ENCODE measurements around the gene FLNA. TPM values are rescaled to one million over a fixed set of nuclear protein-coding genes. Genes with fewer than 3 reads are reported as not detected.

Gene FLNA
- total RNA-seq, 4 donors from 2014 or later, result 462 to 1,045 (median 723) TPM

DNA sequence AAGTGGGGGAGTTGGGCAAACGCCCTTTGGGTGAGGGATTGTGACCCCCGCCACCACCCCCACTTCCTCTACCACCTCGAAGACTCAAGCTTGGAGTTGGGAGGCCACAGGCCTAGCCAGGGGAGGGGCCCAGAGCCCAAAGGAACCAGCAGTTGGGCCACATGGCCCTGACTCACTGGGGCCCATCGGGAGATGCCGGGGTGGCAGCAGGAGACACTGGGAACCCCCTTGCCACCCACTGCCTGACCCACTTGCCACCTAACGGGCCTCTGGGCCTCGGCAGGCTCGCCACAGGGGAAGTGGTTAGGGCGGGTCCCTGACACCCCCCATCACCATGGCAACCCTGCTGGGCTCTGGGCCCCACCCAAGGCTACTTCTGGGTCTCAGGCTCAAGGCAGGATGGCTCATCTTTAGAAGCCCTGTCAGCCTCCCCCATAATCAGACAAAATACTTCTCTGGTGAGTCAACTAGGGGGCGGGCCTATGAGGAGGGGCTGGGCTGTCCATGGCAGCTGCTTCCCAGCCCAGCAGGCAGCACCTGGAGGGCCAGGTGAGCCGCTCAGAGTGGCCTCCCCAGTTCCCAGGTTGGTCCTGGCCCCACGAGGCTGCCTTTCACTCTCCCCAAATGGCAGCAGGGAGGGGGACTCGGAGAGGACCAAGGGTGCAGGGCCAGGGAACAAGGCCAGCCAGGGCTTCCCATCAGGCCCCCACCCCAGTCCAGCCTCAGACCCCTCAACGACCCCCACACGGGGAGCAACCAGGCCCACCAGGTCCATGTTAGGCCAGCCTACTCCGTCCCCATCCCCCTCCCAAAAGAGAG, 5.6 kb downstream of the FLNA start:
- TF ChIP-seq, protein P1, sequence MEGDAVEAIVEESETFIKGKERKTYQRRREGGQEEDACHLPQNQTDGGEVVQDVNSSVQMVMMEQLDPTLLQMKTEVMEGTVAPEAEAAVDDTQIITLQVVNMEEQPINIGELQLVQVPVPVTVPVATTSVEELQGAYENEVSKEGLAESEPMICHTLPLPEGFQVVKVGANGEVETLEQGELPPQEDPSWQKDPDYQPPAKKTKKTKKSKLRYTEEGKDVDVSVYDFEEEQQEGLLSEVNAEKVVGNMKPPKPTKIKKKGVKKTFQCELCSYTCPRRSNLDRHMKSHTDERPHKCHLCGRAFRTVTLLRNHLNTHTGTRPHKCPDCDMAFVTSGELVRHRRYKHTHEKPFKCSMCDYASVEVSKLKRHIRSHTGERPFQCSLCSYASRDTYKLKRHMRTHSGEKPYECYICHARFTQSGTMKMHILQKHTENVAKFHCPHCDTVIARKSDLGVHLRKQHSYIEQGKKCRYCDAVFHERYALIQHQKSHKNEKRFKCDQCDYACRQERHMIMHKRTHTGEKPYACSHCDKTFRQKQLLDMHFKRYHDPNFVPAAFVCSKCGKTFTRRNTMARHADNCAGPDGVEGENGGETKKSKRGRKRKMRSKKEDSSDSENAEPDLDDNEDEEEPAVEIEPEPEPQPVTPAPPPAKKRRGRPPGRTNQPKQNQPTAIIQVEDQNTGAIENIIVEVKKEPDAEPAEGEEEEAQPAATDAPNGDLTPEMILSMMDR (IDR thresholded peaks at IDR 0.05; ENCODE audit: low read depth), result no peak

DNA sequence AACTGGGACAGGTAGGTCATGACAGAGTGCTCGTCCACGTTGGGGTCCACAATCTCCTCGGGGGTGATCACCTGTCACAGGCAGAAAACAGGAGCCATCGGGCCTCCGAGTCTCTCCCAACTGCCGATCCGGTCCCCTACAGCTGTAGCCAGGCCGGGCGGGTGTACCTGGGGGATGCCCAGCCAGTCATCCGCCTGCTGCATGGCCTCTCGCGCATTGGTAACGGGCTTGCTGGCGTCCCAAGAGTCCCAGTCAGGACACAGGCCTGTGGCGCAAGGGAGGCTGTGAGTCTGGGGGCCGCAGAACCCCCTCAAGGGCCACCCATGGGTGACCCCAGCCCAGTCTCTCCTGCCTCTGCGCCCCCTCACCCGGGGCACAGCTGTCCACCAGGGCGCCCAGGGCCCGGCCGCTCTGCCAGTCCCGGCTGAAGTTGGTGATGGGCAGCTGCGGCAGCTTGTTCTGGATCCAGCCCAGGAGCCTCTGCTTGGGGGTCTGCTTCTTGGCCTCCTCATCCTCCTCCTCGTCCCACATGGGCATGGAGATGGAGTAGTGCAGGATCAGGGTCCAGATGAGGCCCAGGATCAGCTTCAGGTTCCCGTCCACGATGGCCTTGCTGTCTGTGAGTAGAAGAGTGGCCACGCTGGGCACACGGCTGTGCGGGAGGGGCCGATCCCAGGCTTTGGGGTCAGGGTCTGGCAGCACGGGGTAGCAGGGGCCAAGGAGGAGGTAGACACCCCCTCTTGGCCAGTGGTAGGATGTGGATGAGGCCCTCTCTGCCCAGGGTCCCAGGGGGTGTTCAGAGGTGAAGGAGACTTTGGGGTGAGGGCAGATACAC, 6.7 kb downstream of the FLNA start:
- TF ChIP-seq, protein P1 (IDR thresholded peaks at IDR 0.05; ENCODE audit: low read depth), result no peak

DNA sequence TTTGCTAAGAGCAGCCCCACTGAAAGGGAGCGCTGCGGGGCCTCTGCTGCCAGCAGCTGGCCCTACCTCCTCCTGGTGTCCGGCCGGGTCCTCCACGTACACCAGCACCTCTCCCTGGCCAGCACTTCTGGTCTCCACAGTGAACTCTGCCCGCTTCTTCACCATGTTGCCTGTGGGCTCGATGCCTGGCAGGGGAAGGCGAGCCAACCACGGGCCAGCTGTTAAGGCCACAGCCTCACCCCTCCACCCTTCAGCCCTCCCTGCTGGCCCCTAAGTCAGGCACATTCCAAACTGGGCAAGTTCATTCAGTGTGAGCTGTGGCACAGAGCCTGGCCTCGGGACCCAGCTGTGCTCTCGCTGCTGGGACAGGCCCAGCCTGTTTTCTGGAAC, 7.8 kb downstream of the FLNA start:
- TF ChIP-seq, protein P1 (IDR thresholded peaks at IDR 0.05; ENCODE audit: low read depth), result no peak

DNA sequence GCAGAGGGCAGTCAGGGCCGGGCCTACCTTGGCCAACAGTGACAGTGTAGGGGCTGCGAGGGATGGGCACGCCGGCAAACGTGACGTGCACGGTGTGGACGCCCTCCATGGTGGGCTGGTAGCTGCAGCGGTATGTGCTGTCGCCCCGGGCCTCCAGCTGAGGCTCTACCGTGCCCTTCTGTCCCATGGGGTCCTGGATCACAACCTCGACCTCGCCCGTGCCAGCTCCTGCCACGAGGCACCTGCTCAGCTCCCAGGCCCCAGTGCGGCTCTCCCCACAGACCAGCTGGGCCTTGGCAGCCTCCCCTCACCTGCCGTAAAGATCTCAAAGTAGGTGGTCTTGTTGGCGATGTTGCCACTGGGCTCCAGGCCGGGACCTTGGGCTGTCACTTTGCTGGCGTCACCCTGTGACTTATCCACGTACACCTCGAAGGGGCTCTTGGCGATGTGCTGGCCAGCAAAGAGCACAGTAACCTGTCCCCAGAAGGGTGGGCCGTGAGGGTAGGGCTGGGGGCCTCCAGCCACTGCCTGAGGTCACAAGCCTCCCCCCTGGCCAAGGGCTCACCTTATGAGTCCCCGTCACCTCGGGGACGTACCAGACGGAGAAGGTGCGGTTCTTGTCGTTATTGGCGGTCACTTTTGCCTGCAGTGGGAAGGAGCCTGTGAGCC, 8.3 kb downstream of the FLNA start:
- TF ChIP-seq, protein P1 (IDR thresholded peaks at IDR 0.05; ENCODE audit: low read depth), result no peak

DNA sequence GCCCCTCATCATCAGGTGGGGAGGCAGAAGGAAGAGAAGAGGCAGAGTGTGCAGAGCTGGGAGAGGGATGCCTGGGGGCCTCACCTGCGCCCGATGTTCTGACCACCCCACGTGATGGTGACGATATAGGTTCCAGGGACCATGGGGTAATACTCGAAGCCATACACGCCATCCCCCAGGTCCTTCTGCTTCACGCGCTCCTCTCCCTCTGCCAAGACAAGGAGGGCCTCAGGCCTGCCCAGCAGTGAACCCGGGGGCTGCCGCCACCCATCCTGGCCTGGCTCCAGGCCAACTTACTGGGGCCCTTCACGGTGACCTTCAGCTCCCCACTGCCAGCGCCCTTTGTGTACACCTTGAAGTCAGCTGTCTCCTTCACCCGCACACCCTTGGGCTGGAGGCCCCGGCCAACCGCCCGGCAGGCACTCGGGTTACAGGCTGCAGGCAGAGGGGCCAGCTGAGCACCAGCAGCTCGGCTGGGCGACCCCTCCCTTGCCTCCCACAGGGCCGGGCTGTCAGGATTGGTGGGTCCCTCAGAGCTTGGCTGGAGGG, 9.3 kb downstream of the FLNA start:
- TF ChIP-seq, protein P1 (IDR thresholded peaks at IDR 0.05; ENCODE audit: low read depth), result no peak

DNA sequence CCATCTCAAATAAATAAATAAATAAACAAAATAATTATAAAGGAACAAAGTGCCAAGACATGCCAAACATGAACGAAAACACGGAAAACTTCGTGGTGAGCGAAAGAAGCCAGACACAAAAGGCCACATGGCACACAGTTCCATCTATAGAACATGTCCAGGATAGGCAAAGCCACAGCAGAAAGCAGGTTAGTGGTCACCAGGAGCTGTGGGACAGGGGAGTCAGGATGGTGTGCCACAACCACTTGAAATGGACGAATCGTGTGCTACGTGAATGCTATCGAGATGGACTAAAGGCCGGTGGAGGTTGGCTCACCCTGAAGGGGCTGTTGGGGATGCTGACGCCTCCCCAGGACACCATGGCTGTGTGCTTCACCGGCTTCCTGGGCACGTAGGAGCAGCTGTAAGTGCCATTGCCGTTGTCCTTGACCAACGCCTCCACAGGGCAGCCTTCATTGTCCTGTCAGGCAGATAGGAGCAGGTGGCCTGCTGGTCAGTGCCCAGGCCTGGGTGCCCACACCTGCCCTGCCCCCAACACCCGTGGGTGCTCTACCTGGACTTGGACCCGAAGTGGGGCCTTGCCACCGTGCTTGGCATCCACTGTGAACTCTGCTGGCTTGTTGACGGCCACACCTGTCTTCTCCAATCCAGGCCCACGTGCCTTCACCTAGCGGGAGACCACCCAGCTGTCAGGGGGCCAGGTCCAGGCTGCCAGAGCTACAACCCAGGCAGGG, 10.6 kb downstream of the FLNA start:
- TF ChIP-seq, protein P1 (IDR thresholded peaks at IDR 0.05; ENCODE audit: low read depth), result no peak

Data from subcutaneous adipose tissue (tissue), 4 donors.